ENCODE results near the gene YAP1. TPM values are rescaled to one million over a fixed set of nuclear protein-coding genes. Genes with fewer than 3 reads are reported as not detected.
A peak's percentile ranks its signal among the peaks of the same experiment; 100 is the strongest.

YAP1 gene
- not detected for total RNA-seq

- DNase-seq (ENCODE audit: low read depth in 2 of 3, low spot score in 2 of 3) = peak in 2 of 3 donors; percentile 70
These were observed at the start of gene YAP1 for GRCh38 chr11:102109896-102110760. YAP1 (plus strand) TSS chr11:102110447; CDS start chr11:102110849, 402 bp downstream.

GRCh38 chr11:102061276-102061675 lies 49.0 kb upstream of the YAP1 start:
- no peak for DNase-seq (ENCODE audit: low read depth in 2 of 3, low spot score in 2 of 3)

- no peak for DNase-seq (ENCODE audit: low read depth in 2 of 3, low spot score in 2 of 3)
These were observed 48.1 kb upstream of the YAP1 start for GRCh38 chr11:102062106-102062505.

- DNase-seq (ENCODE audit: low read depth in 2 of 3, low spot score in 2 of 3) = no peak
These were observed 45.9 kb upstream of the YAP1 start for GRCh38 chr11:102064316-102064715.

GRCh38 chr11:102070766-102071165 lies 39.5 kb upstream of the YAP1 start:
- no peak for DNase-seq (ENCODE audit: low read depth in 2 of 3, low spot score in 2 of 3)

- DNase-seq (ENCODE audit: low read depth in 2 of 3, low spot score in 2 of 3) = no peak
These were observed 38.5 kb upstream of the YAP1 start for GRCh38 chr11:102071497-102072472.

- DNase-seq (ENCODE audit: low read depth in 2 of 3, low spot score in 2 of 3) = no peak
These were observed 37.0 kb upstream of the YAP1 start for GRCh38 chr11:102073253-102073652.

GRCh38 chr11:102079625-102080024 lies 30.6 kb upstream of the YAP1 start:
- DNase-seq (ENCODE audit: low read depth in 2 of 3, low spot score in 2 of 3) = no peak

- no peak for DNase-seq (ENCODE audit: low read depth in 2 of 3, low spot score in 2 of 3)
These were observed 28.9 kb upstream of the YAP1 start for GRCh38 chr11:102081313-102081712.

- no peak for DNase-seq (ENCODE audit: low read depth in 2 of 3, low spot score in 2 of 3)
These were observed 24.2 kb upstream of the YAP1 start for GRCh38 chr11:102085864-102086551.

GRCh38 chr11:102097186-102097585 lies 13.1 kb upstream of the YAP1 start:
- DNase-seq (ENCODE audit: low read depth in 2 of 3, low spot score in 2 of 3) = no peak

GRCh38 chr11:102099755-102100154 lies 10.5 kb upstream of the YAP1 start:
- DNase-seq (ENCODE audit: low read depth in 2 of 3, low spot score in 2 of 3) = no peak

GRCh38 chr11:102108734-102109440 lies 1.4 kb upstream of the YAP1 start:
- DNase-seq (ENCODE audit: low read depth in 2 of 3, low spot score in 2 of 3) = no peak

- no peak for DNase-seq (ENCODE audit: low read depth in 2 of 3, low spot score in 2 of 3)
These were observed 439 bp downstream of the YAP1 start for GRCh38 chr11:102110761-102111010.

GRCh38 chr11:102111011-102111786 lies 952 bp downstream of the YAP1 start:
- DNase-seq (ENCODE audit: low read depth in 2 of 3, low spot score in 2 of 3) = no peak

- peak in 2 of 3 donors; percentile 37 to 39 for DNase-seq (ENCODE audit: low read depth in 2 of 3, low spot score in 2 of 3)
These were observed 1.7 kb downstream of the YAP1 start for GRCh38 chr11:102111787-102112508.

GRCh38 chr11:102112509-102112821 lies 2.2 kb downstream of the YAP1 start:
- DNase-seq (ENCODE audit: low read depth in 2 of 3, low spot score in 2 of 3) = no peak

- DNase-seq (ENCODE audit: low read depth in 2 of 3, low spot score in 2 of 3) = no peak
These were observed 3.8 kb downstream of the YAP1 start for GRCh38 chr11:102114032-102114431.

GRCh38 chr11:102115557-102115956 lies 5.3 kb downstream of the YAP1 start:
- DNase-seq (ENCODE audit: low read depth in 2 of 3, low spot score in 2 of 3) = no peak

All from hematopoietic multipotent progenitor cell (in vitro differentiated cells).